NCI-H1092 treated with DMSO at 0.1 percent for 48 hours (cell line): Measurements from ENCODE around the gene TIMM21.

Experiments used
- DNase-seq: peaks from one replicate; lab custom pipeline; 2025; lab: John Stamatoyannopoulos, UW

Gene TIMM21

DNA sequence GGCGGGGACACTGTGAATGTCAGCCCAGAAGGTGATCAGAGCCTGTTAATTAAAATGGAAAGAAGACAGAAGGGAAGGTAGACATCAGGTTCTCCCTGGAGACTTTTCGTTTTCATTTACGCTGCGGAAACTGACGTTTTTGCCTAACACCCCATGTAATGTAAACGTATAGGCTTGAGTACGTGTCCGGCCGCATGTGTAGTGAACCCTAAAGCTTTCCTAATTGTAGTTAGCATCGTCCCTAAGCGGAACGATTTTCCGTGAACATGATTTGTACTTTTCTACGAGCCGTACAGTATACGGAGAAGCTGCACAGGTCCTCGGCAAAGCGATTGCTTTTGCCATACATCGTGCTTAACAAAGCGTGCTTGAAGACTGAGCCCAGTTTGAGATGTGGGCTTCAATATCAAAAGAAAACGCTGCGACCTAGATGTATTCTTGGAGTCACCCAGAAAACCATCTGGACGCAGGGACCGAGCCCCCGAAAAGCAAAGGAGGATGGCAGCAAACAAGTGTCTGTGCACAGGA lies 284 bp downstream of the TIMM21 start:
- DNase-seq = no peak

- no peak for DNase-seq
Measured at GRCh38 chr18:74149878-74150277, 1.6 kb downstream of the TIMM21 start.

DNA sequence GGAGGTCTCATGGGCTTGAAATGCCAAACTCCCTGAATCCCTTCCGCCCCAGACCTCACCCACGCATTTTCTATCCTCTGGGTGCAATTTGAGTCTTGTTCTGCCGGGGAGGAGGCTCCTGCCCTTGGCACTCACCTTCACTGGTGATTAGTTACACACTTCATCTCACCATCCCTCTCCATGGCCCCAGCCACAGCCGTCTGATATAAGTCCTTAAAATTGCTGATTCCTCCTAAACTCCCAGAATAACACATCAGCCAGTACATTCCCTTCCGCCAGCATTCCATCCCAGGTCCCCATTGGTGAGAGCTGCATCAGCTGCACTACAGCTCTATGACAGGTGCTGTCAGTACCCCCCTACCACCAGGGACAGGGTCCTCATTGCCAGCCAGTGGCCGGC lies 3.9 kb downstream of the TIMM21 start:
- DNase-seq = no peak

- no peak for DNase-seq
Measured at GRCh38 chr18:74152857-74153256, 4.5 kb downstream of the TIMM21 start.

GRCh38 chr18:74153377-74153776 lies 5.1 kb downstream of the TIMM21 start:
- DNase-seq = no peak

- DNase-seq = no peak
Measured at GRCh38 chr18:74153793-74154192, 5.5 kb downstream of the TIMM21 start.

DNA sequence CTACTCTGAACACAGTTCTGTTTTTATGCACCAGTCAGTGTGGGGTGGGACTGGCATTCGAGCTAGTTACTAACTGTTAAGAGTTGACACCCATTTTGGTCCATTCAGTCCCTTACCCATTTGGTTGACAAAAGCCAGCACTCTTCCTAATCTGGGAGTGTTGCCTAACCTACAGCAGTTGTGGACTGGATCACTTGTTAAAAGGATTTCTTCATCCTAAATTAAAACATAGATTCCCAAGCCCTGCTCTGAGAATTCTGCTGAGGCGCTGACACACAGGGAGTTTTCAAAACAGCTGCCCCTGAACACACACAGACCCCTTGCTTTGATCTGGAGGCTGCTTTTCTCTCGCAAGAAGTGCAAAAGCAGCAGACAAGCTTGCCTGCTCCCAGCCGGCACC lies 6.4 kb downstream of the TIMM21 start:
- DNase-seq = no peak

DNA sequence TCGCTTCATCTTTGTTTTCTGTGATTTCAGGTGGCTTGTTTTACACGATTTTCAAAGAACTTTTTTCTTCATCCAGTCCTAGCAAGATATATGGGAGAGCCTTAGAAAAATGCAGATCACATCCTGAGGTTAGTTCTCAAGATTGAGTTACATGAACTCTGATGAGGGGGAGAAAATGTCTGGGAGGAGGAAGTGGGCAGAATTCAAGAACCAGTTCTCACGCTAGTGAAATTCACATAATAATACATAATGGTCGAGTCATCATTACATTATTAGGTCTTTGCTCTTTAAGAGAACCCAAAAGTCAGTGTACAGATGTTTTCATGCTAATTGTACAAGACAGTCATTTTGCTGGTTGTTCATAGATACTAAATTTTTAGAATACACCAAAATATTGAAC lies 7.0 kb downstream of the TIMM21 start:
- DNase-seq = no peak

DNA sequence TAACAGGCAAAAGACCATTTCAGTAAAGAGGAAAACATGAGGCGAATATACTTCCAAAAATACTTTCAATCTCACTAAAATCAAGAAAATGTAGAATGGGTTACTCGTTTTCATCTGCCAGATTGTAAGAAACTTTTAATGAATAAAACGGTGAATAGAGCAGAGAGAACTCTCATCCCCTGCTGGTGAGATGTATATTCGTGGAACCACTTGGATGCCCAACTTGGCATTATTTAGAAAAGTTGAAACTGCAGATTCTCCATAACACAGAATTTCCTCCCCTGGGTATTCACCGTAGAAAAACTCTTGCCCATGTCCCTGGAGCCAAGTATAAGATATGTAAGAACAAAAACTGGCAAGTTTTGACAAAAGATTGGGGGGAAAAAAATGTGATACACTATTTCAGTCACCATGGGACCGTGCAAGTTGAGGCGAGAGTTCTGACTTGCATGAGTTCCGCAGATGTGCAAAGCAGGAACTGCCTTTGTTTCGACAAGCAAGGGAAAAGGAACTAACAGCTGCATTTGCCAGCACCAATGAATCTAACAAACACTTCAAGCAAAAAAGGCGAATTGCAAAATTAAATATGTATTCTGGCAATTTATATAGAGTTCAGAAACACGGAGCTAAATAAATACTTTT lies 14.8 kb downstream of the TIMM21 start:
- no peak for DNase-seq

- no peak for DNase-seq
Measured at GRCh38 chr18:74166386-74166785, 18.1 kb downstream of the TIMM21 start.

GRCh38 chr18:74171910-74172606 lies 23.7 kb downstream of the TIMM21 start:
- no peak for DNase-seq

- DNase-seq = no peak
Measured at GRCh38 chr18:74172697-74173433, 24.5 kb downstream of the TIMM21 start.

DNA sequence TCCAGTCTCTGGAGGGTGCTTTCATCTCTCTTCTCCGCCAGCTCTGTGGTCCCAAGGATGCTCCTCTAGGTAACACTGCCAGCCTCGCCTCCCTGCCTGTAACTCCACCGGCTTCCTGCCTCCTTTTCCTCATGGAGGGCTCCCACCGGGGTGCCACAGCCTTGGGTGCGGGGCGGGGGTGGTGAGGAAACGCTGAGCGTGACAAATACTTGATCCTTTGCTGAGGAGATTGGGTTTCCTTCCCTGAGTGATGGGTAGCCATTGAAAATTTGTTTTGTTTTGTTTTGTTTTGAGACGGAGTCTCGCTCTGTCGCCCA lies 25.1 kb downstream of the TIMM21 start:
- no peak for DNase-seq

- DNase-seq = no peak
Measured at GRCh38 chr18:74175658-74176057, 27.3 kb downstream of the TIMM21 start.

GRCh38 chr18:74178884-74179283 lies 30.6 kb downstream of the TIMM21 start:
- no peak for DNase-seq

DNA sequence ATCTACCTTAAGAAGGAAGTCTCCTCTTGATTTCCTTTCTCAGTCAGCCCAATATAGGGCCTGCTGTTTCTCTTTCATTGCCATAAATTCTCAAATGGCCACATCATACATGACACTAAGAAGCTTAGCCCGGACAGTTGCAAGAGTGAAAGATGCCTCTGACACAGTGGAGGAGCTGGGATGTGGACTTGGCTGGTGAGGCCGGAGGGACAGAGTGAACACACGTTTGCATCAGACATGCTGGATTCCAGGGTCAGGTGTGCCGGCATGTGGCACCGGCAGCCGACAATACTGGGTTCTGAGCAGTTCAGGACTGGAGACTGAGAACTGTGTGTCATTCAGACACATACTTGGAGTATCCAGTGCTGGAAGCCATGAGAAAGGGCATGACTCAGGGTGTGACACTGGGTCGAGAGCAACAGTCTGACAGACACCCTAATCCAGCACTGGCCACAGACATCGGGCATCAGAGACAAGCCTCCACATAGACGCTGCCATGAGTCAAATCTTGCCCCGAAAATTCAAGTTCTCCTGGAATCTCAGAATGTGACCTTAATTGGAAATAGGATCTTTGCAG lies 31.4 kb downstream of the TIMM21 start:
- DNase-seq = no peak

DNA sequence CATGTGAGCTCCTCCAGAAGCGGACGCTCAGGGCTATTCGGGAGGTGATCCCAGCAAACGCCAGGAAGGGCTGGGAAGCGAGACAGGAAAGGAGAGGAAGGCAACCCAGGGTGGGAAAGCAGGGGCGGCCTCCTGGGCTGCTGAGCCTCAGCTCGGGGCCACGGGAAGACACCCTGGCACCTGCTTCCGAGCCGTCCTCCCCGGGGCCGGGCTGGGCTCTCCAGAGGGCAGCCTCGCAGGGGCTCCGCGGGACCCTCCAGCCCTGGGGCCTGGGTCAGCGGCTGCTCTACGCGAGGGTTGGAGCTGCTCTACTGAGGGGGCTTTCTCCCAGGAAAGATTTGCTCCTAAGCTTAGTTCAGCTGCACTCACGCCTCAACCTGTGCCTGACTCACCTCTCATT lies 34.0 kb downstream of the TIMM21 start:
- no peak for DNase-seq

DNA sequence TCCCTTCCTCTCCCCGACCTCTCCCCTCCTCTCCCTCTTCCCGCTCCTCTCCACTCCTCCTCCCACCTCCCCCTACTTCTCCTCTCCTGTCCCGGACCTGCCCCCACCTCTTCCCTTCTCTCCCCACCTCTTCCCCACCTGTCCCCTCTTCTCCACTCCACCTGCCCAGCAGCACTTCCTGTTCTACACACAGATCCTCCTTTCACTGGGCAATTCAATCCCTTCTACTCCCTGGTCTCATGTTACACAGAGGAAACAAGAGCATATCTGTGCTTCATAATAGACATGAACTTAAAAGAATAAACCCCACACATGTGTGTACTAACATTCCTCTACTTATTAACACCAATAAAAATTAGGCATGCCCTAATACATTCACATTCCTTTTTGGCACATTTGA lies 34.8 kb downstream of the TIMM21 start:
- DNase-seq = peak; percentile 32

GRCh38 chr18:74184875-74185274 lies 36.6 kb downstream of the TIMM21 start:
- DNase-seq = no peak

DNA sequence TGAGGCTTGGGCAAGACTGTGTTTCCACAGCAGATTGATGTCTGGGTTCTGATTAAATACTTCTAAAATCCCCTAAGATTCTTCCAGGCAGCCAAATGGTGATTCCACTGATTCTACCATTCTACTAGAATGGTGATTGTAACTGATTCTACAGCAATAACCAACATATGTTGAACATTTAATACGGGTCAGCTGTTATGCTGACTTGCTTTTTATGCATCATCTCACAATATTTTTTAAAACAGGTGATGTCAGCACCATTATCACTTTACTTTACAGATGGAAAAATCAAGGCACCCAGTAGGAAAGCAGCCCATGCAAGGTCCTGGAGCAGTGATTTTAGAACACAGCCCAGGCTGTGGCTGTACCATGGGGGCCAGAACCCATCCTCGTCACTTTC lies 37.5 kb downstream of the TIMM21 start:
- no peak for DNase-seq

DNA sequence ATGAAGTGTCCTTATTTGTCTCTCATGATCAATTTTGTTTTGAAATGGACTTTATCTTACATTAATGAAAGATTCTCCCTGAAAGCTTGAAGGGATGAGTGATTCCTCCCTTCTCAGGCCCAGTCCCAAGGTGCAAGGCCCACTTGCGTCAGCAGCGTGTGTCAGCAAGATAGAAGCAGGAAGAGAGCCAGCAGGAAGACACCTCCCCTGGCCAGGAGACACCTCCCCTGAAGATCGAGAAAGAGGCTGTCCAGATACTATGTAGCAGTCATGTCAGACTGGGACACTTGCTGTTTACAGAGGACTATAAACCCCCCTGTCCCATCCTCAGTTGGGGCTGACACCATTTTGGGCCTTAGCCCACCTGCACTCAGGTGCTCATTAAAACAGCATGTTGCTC lies 38.3 kb downstream of the TIMM21 start:
- no peak for DNase-seq

- DNase-seq = no peak
Measured at GRCh38 chr18:74190086-74190485, 41.8 kb downstream of the TIMM21 start.

GRCh38 chr18:74191577-74191976 lies 43.3 kb downstream of the TIMM21 start:
- no peak for DNase-seq
